Fibroblast of lung (primary cell): ENCODE measurements around the gene AKAP3.

Source experiments
- CTCF ChIP-seq, 2 donors: IDR thresholded peaks in 1 of 2; conservative IDR thresholded peaks in 1 of 2; 1 replicate in 1 of 2; 2 replicates in 1 of 2; pipeline ENCODE4 v1.5.1; 2011 to 2012; ENCODE audit warnings: low read length in 2 of 2, control low read depth in 1 of 2, inconsistent platforms in 1 of 2, low read depth in 1 of 2, mild to moderate bottlenecking in 1 of 2
- EZH2 ChIP-seq: IDR thresholded peaks from 2 replicates; pipeline ENCODE4 v1.5.1; 2012; ENCODE audit warnings: low read length, control low read depth, mild to moderate bottlenecking; ENCODE audit errors: missing control alignments

- TF ChIP-seq CTCF (conservative IDR thresholded peaks at IDR 0.05 in 1 of 2, IDR thresholded peaks at IDR 0.05 in 1 of 2; ENCODE audit: low read depth in 1 of 2, low read length in 2 of 2) = no peak
- TF ChIP-seq EZH2 = no peak
Observed at GRCh38 chr12:4653257-4653656, 4.4 kb upstream of the AKAP3 start.
